HG02763 (cell line): ENCODE results near the gene ZMYM4.

Source experiments
- ATAC-seq: cut with Tn5 transposase; IDR thresholded peaks from one replicate; pipeline ENCODE4 v1.9.1; 2021; ENCODE audit warnings: mild to moderate bottlenecking, moderate library complexity; ENCODE audit not compliant: unreplicated experiment

Gene ZMYM4

DNA sequence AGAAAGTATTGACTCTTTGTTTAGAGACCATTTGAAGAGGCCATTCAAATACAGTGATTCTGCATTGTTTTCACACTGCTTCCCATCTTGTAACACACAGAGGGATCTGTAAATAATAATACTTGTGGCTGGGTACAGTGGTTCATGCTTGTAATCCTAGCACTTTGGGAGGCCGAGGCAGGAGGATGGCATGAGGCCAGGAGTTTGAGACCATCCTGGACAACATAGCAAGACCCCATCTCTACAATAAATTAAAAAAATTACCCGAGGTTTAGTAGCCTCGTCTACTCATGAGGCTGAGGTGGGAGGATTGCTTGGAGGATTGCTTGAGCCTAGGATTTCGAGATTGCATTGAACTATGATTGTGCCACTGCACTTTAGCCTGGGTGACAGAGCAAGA is 5.7 kb downstream of the ZMYM4 start:
- no peak for ATAC-seq

GRCh38 chr1:35278886-35279554 is 10.5 kb downstream of the ZMYM4 start:
- ATAC-seq = no peak

DNA sequence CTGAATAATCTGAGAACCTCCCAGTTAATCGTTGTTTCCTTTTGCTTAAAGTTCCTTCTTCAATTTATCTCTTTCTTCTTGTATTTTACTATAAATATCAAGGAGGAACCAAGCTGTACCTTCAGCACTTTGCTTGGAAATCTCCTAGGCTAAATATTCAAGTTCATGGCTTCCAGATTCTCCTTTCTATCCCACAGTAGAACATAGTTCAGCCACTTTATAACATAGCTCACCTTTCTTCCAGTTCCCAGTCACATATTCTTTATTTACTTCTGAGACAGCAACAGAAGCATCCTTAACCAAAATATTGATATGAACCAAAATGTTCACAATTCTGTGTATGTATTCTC is 11.0 kb downstream of the ZMYM4 start:
- ATAC-seq = no peak

DNA sequence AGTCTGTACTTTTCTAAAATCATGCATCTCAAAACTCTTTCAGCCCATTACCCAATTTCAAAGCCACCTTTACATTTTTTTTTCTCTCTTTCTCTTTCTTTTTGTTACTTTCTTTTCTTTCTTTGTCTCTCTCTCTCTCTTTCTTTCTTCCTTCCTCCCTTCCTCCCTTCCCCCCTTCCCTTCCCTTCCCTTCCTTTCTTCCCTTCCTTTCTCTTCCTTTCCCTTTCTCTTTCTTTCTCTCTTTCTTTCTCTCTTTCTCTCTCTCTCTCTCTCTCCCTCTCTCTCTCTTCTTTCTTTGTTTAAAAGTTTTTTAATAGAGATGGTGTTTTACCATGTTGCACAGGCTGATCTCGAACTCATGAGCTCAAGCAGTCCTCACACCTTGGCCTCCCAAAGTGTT is 11.5 kb downstream of the ZMYM4 start:
- ATAC-seq = no peak

DNA sequence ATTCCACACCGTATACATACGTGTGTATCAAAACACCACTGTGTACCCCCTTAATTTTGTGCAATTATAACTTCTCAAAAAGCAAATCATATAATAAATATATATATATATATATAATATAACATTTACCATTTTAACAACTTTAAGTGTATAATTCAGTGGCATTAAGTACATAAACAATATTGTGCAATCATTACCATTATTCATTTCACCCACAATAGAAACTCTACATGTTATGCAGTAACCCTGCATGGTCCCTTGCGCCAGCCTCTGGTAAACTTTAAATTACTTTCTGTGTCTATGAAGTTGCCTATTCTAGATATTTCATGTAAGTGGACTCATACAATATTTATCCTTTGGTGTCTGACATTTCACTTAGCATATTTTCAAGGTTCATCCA is 13.1 kb downstream of the ZMYM4 start:
- no peak for ATAC-seq

GRCh38 chr1:35282172-35282571 is 13.7 kb downstream of the ZMYM4 start:
- ATAC-seq = no peak

DNA sequence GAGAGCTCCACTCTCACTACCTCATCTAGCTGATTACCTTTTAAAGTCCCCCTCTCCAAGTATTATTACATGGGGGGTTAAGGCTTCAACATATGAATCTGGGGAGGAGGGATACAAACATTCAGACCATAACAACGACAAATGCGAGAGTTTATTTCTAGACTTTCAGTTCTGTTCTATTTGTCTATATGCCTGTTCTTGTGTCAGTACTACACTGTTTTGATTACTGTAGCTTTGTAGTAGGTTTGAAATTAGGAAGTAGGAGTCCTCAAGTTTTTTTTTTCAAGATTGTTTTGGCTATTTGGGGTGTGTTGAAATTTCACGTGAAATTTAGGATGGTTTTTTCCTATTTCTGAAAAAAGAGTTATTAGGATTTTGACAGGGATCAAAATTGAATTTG is 16.3 kb downstream of the ZMYM4 start:
- ATAC-seq = no peak

DNA sequence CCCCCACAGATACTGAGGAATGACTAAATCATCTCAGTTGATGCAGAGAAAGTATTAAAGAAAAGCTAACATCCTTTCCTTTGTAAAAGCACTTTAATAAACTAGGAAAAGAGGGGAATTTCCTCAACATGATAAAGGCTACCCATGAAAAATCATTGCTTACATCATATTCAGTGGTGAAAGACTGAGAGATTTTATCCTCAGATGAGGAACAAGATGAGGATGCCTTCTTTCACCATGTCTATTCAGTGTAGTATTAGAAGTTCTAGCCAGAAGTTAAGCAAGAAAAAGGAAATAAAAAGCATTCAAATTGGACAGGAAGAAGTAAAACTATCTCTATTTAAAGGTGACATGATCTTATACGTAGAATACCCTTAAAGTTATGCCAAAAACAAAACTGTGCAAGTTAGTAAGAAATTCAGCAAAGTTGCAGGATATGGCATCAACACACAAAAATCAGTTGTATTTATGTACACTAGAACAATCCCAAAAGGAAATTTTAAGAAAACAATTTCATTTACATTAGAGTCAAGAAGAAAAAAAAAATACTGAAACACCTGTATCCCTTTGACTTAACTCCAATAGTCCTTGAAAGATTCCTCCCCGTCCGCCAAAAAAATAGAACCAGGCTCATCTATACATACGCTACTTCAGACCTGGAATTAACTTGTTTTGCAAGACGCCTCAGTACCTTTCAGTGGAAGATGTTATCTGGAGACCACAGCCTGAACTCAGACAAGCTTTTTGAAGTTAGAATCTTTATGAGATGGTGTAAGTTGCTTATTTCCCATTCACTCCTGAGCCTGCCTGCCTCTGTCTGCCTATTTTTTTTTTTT is 17.5 kb downstream of the ZMYM4 start:
- no peak for ATAC-seq

DNA sequence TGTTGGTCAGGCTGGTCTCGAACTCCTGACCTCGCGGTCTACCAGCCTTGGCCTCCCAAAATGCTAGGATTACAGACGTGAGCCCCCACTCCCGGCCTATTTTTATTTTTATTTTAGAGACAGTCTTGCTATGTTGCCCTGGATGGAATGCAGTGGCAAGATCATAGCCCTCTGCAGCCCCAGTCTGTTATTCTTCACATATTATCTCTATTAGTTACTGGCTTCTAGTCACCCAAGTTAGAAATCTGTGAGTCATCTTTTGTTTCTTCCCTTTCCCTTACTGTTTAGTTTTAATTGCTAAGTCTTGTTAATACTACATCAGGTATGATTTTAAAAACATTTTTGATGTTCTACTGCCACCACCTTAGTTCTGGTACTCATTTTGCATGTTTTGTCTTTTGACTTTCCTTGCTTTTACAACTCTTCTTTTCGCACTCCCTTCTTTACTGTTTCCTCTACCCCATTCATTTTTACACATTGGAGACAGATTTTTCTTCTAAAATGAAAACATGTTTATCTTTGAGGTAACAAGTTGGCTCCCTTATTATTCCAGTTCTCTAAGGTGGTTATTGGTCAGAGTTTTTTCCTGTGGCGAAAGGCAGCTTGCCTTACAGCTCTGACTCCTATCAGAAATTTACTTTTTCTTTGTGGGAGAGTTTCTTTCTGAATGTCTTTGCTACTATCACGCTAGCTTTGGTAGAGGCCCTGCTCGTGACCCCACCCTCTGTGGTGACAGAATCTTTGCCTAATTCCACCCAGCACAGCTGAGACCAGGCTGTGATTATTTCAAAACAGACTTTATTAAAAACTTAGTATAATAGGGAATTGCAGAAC is 19.5 kb downstream of the ZMYM4 start:
- no peak for ATAC-seq

DNA sequence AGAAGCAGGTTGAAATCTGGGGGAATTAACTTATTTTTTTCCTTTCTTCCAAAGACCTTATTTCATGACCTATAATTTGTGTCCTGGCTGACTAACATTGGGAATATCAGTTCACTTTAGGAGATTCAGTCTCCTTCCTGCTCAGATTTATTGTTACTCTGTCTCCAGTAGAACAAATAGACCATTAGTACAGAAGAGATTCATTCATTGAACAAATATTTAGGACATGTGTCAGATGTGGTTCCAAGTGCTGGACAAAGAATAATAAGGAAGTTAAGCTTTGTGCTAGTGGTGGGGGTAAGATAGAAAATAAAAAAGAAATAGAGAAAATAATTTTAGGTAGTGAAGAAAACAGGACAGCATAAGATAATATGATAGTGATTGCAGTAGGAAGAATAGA is 20.3 kb downstream of the ZMYM4 start:
- no peak for ATAC-seq

DNA sequence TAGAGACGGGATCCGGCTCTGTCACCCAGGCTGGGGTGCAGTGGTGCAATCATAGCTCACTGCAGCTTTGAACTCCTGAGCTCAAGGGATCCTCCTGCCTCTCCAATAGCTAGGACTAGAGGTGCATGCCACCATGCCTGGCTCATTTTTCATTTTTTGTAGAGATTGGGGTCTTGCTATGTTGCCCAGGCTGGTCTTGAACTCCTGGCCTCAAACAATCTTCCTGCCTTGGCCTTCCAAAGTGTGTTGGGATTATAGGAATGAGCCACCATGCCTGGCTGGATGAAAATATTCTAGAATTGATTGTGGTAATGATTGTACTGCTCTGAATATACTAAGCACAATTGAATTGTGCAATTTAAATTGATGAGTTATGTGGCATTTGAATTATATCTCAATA is 21.9 kb downstream of the ZMYM4 start:
- ATAC-seq = no peak

DNA sequence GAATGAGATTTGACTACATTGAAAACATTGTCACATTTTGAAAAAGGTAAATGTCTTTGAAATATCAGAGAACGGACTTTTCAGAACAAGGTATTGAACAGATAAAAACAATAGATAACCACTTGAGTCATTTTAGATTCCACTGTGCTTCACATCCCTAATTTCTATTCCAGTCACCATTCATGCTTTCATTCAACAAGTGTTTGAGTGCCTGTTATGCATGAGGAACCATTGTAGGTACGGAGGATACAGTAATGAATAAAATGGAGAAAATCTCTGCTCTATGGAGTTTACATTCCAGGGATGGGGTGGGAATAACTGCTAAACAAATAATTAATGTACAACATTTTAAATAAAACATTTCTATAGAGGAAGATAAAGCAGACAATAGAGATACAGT is 26.3 kb downstream of the ZMYM4 start:
- ATAC-seq = no peak

GRCh38 chr1:35297886-35298285 is 29.4 kb downstream of the ZMYM4 start:
- no peak for ATAC-seq

GRCh38 chr1:35298464-35298863 is 30.0 kb downstream of the ZMYM4 start:
- ATAC-seq = no peak

DNA sequence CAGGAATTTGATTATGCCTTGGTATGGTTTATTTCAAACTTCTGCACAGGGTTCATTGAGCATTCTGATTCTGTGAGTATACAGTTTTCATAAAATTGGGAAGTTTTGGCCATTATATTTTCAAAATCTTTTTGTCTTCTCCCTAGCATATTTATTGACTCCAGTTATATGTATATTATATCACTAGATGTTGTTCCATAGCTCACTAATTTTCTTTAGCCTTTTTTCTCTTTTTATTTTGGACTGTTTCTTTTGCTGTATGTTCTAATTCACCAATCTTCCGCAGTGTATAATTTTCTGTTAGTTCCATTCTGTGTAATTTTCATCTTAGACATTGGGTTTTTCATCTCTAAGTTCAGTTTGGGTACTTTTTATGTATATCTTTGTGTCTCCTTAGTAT is 31.9 kb downstream of the ZMYM4 start:
- ATAC-seq = no peak

- ATAC-seq = no peak
Measured at GRCh38 chr1:35301674-35302392, 33.3 kb downstream of the ZMYM4 start.

DNA sequence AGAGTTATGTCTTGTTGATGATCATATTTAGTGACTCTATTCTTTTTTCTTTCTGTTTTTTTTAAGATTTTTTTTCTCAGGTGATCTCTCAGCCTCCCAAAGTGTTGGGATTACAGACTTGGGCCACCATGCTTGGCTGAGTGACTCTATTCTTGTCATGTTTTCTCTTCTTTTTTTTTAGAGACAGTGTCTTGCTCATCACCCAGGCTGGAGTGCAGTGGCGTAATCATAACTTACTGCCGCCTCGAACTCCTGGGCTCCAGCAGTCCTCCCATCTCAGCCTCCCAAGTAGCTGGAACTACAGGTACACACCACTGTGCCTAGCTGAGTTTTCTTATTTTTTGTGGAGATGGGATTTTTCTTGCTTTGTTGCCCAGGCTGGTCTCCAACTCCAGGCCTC is 36.9 kb downstream of the ZMYM4 start:
- ATAC-seq = no peak

- ATAC-seq = no peak
Measured at GRCh38 chr1:35315649-35316048, 47.1 kb downstream of the ZMYM4 start.

- no peak for ATAC-seq
Measured at GRCh38 chr1:35316264-35316663, 47.8 kb downstream of the ZMYM4 start.

DNA sequence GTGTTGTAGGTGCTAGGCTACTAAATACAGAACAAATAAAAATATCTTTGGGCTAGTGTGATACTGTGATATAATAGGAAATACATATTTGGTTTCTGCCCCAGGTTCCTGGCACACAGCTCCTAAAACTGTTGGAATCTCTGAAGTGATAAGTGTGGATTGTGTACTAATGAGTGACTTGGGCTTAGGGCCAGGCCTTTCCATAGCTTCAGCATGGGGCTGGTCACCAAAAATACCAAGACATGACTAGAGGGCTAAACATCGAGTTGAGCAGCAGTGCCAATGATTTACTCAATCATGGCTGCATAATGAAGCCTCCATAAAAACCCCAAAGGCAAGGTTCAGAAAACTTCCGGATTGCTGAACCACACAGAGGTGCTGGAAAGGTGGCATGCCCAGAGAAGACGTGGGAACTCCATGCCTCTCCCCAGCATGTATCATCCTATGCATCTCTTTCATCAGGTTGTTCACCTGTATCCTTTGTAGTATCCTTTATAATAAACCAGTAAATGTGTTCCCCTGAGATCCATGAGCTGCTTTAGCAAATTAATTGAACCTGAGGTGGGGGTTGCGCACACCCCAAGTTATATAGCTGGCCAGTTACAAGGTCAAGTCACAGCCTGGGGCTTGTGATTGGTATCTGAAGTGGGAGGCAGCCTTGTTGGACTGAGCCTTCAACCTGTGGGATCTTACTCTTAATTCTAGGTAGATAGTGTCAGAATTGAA is 51.6 kb downstream of the ZMYM4 start:
- no peak for ATAC-seq
